ENCODE measurements around the gene CRB2.

The CRB2 gene

GRCh38 chr9:123370108-123370507 lies 14.1 kb downstream of the CRB2 start:
- Histone ChIP-seq H3K4me3 (no peak overlapping the region), H3K36me3 (replicated peaks) (no peaks in the 10 kb centered on the region), H3K9me3 (no peaks in the 10 kb centered on the region), H3K4me1 (no peaks in the 10 kb centered on the region), H3K27me3 (ENCODE audit: low read depth) (0 out of 2 replicates have a peak, but pooled peaks cover 2% of the 10 kb centered on the region)
- no peak for DNase-seq (ENCODE audit: low spot score in 2 of 2)
- in situ Hi-C loops (cut with MboI; ENCODE audit: low sequenced_read_pairs), result loop anchor here (25.0 kb wide), 1 partner anchor 1258 kb away; no protein-coding TSS in a partner anchor

GRCh38 chr9:123370526-123371227 lies 14.7 kb downstream of the CRB2 start:
- H3K4me1 ChIP-seq, result peaks cover 3% of the 10 kb centered on the region; the same call in 1 of the 2 replicates
- no peak overlapping the region for H3K4me3 ChIP-seq
- no peak for DNase-seq (ENCODE audit: low spot score in 2 of 2)
- 0 out of 2 replicates have a peak, but pooled peaks cover 2% of the 10 kb centered on the region for H3K27me3 ChIP-seq (ENCODE audit: low read depth)
- in situ Hi-C loops (cut with MboI; ENCODE audit: low sequenced_read_pairs), result loop anchor here (25.0 kb wide), 1 partner anchor 1258 kb away; no protein-coding TSS in a partner anchor
- no peaks in the 10 kb centered on the region for H3K36me3 ChIP-seq (replicated peaks)
- H3K9me3 ChIP-seq, result no peaks in the 10 kb centered on the region

- no peaks in the 10 kb centered on the region for H3K9me3 ChIP-seq
- H3K4me3 ChIP-seq, result no peak overlapping the region
- no peak for DNase-seq (ENCODE audit: low spot score in 2 of 2)
- H3K4me1 ChIP-seq, result peaks cover 4% of the 10 kb centered on the region; the same call in 1 of the 2 replicates
- H3K27me3 ChIP-seq (ENCODE audit: low read depth), result 0 out of 2 replicates have a peak, but pooled peaks cover 2% of the 10 kb centered on the region
- in situ Hi-C loops (cut with MboI; ENCODE audit: low sequenced_read_pairs), result loop anchor here (25.0 kb wide), 1 partner anchor 1259 kb away; no protein-coding TSS in a partner anchor
- no peaks in the 10 kb centered on the region for H3K36me3 ChIP-seq (replicated peaks)
Observed at GRCh38 chr9:123371228-123371584, 15.2 kb downstream of the CRB2 start.

GRCh38 chr9:123371805-123372590 lies 16.0 kb downstream of the CRB2 start:
- Histone ChIP-seq H3K27me3 (ENCODE audit: low read depth) (0 out of 2 replicates have a peak, but pooled peaks cover 2% of the 10 kb centered on the region), H3K4me1 (peaks cover 4% of the 10 kb centered on the region; the same call in 1 of the 2 replicates), H3K4me3 (no peak overlapping the region), H3K9me3 (no peaks in the 10 kb centered on the region), H3K36me3 (replicated peaks) (no peaks in the 10 kb centered on the region)
- in situ Hi-C loops (cut with MboI; ENCODE audit: low sequenced_read_pairs), result loop anchor here (25.0 kb wide), 1 partner anchor 1260 kb away; no protein-coding TSS in a partner anchor
- DNase-seq (ENCODE audit: low spot score in 2 of 2), result no peak

GRCh38 chr9:123372766-123373446 lies 16.9 kb downstream of the CRB2 start:
- in situ Hi-C loops (cut with MboI; ENCODE audit: low sequenced_read_pairs), result loop anchor here (25.0 kb wide), 1 partner anchor 1261 kb away; no protein-coding TSS in a partner anchor
- H3K4me3 ChIP-seq, result no peak overlapping the region
- H3K27me3 ChIP-seq (ENCODE audit: low read depth), result 0 out of 2 replicates have a peak, but pooled peaks cover 2% of the 10 kb centered on the region
- no peak for DNase-seq (ENCODE audit: low spot score in 2 of 2)
- H3K4me1 ChIP-seq, result peaks cover 4% of the 10 kb centered on the region; the same call in 1 of the 2 replicates
- no peaks in the 10 kb centered on the region for H3K9me3 ChIP-seq
- no peaks in the 10 kb centered on the region for H3K36me3 ChIP-seq (replicated peaks)

GRCh38 chr9:123373447-123373923 lies 17.5 kb downstream of the CRB2 start:
- Histone ChIP-seq H3K4me1 (peaks cover 4% of the 10 kb centered on the region; the same call in 1 of the 2 replicates), H3K36me3 (replicated peaks) (no peaks in the 10 kb centered on the region), H3K27me3 (ENCODE audit: low read depth) (0 out of 2 replicates have a peak, but pooled peaks cover 2% of the 10 kb centered on the region), H3K4me3 (no peak overlapping the region), H3K9me3 (no peaks in the 10 kb centered on the region)
- no peak for DNase-seq (ENCODE audit: low spot score in 2 of 2)
- in situ Hi-C loops (cut with MboI; ENCODE audit: low sequenced_read_pairs), result loop anchor here (25.0 kb wide), 1 partner anchor 1261 kb away; no protein-coding TSS in a partner anchor

- Histone ChIP-seq H3K36me3 (replicated peaks) (no peaks in the 10 kb centered on the region), H3K27me3 (ENCODE audit: low read depth) (0 out of 2 replicates have a peak, but pooled peaks cover 2% of the 10 kb centered on the region), H3K9me3 (no peaks in the 10 kb centered on the region), H3K4me3 (no peak overlapping the region), H3K4me1 (peaks cover 4% of the 10 kb centered on the region; the same call in 1 of the 2 replicates)
- peak in 1 of 2 experiments; percentile 51 for DNase-seq (ENCODE audit: low spot score in 2 of 2)
- in situ Hi-C loops (cut with MboI; ENCODE audit: low sequenced_read_pairs), result loop anchor here (25.0 kb wide), 1 partner anchor 1262 kb away; no protein-coding TSS in a partner anchor
Observed at GRCh38 chr9:123373946-123374345, 17.9 kb downstream of the CRB2 start.

- Histone ChIP-seq H3K27me3 (ENCODE audit: low read depth) (0 out of 2 replicates have a peak, but pooled peaks cover 2% of the 10 kb centered on the region), H3K4me1 (peaks cover 4% of the 10 kb centered on the region; the same call in 1 of the 2 replicates), H3K36me3 (replicated peaks) (no peaks in the 10 kb centered on the region), H3K9me3 (no peaks in the 10 kb centered on the region), H3K4me3 (no peak overlapping the region)
- in situ Hi-C loops (cut with MboI; ENCODE audit: low sequenced_read_pairs), result no loop called here
- DNase-seq (ENCODE audit: low spot score in 2 of 2), result peak; percentile 37 to 63
Observed at GRCh38 chr9:123375469-123376132, 19.6 kb downstream of the CRB2 start.

- H3K4me1 ChIP-seq, result peaks cover 4% of the 10 kb centered on the region; the same call in 1 of the 2 replicates
- H3K4me3 ChIP-seq, result no peak overlapping the region
- no peak for DNase-seq (ENCODE audit: low spot score in 2 of 2)
Observed at GRCh38 chr9:123376218-123377071, 20.4 kb downstream of the CRB2 start.

GRCh38 chr9:123377211-123377971 lies 21.4 kb downstream of the CRB2 start:
- no peak for DNase-seq (ENCODE audit: low spot score in 2 of 2)
- no peaks in the 10 kb centered on the region for H3K36me3 ChIP-seq (replicated peaks)
- in situ Hi-C loops (cut with MboI; ENCODE audit: low sequenced_read_pairs), result no loop called here
- H3K9me3 ChIP-seq, result no peaks in the 10 kb centered on the region
- H3K4me1 ChIP-seq, result peaks cover 4% of the 10 kb centered on the region; the same call in 1 of the 2 replicates
- H3K27me3 ChIP-seq (ENCODE audit: low read depth), result no peaks in the 10 kb centered on the region
- no peak overlapping the region for H3K4me3 ChIP-seq

More at GRCh38 chr9:123376218-123377071, 20.4 kb downstream of the CRB2 start:
- in situ Hi-C loops (cut with MboI; ENCODE audit: low sequenced_read_pairs), result no loop called here
- H3K27me3 ChIP-seq (ENCODE audit: low read depth), result 0 out of 2 replicates have a peak, but pooled peaks cover 2% of the 10 kb centered on the region
- no peaks in the 10 kb centered on the region for H3K9me3 ChIP-seq
- no peaks in the 10 kb centered on the region for H3K36me3 ChIP-seq (replicated peaks)

GRCh38 chr9:123378025-123378424 lies 22.0 kb downstream of the CRB2 start:
- no peaks in the 10 kb centered on the region for H3K27me3 ChIP-seq (ENCODE audit: low read depth)
- in situ Hi-C loops (cut with MboI; ENCODE audit: low sequenced_read_pairs), result no loop called here
- no peaks in the 10 kb centered on the region for H3K36me3 ChIP-seq (replicated peaks)
- peaks cover 4% of the 10 kb centered on the region; the same call in 1 of the 2 replicates for H3K4me1 ChIP-seq
- no peak overlapping the region for H3K4me3 ChIP-seq
- no peaks in the 10 kb centered on the region for H3K9me3 ChIP-seq
- no peak for DNase-seq (ENCODE audit: low spot score in 2 of 2)

Data from HAP-1 (cell line).